Mesendoderm (in vitro differentiated cells): ENCODE results near the gene GLT1D1.

Source experiments
- DNase-seq: peaks from one replicate; pipeline ENCODE4 v3.0.0; 2013
- H2AK5ac ChIP-seq: 2 replicates; pipeline ENCODE4 v1.6.1; 2013; ENCODE audit warnings: low read length, inconsistent platforms
- H2BK120ac ChIP-seq: 2 replicates; pipeline ENCODE4 v1.6.1; 2013; ENCODE audit warnings: low read depth, mild to moderate bottlenecking, low read length, moderate library complexity, mixed read lengths
- H2BK15ac ChIP-seq: replicated peaks from 2 replicates; pipeline ENCODE4 v1.6.1; 2013; ENCODE audit warnings: low read depth, mild to moderate bottlenecking, moderate library complexity
- H2BK5ac ChIP-seq: 2 replicates; pipeline ENCODE4 v1.6.1; 2013; ENCODE audit warnings: low read length, inconsistent platforms
- H3K18ac ChIP-seq: 2 replicates; pipeline ENCODE4 v1.6.1; 2013; ENCODE audit warnings: mild to moderate bottlenecking, low read length, mixed read lengths
- H3K23ac ChIP-seq: one replicate; pipeline ENCODE4 v1.6.1; 2013; ENCODE audit warnings: low read length
- H3K27ac ChIP-seq: 2 replicates; pipeline ENCODE4 v1.5.1; 2013; ENCODE audit warnings: low read depth, mild to moderate bottlenecking, inconsistent platforms, low read length, moderate library complexity
- H3K27me3 ChIP-seq: 2 replicates; pipeline ENCODE4 v1.6.1; 2013; ENCODE audit warnings: low read length, control low read depth, mild to moderate bottlenecking, inconsistent platforms; ENCODE audit not compliant: insufficient read depth, poor library complexity
- H3K36me3 ChIP-seq: 2 replicates; pipeline ENCODE4 v1.6.1; 2013; ENCODE audit warnings: low read length, inconsistent platforms; ENCODE audit not compliant: control insufficient read depth, insufficient read depth
- H3K4ac ChIP-seq: one replicate; pipeline ENCODE4 v1.6.1; 2013; ENCODE audit warnings: low read depth, mild to moderate bottlenecking, low read length, moderate library complexity
- H3K4me1 ChIP-seq: 2 replicates; pipeline ENCODE4 v1.6.1; 2013; ENCODE audit warnings: low read depth, low read length, inconsistent platforms; ENCODE audit not compliant: control insufficient read depth
- H3K4me2 ChIP-seq: 2 replicates; pipeline ENCODE4 v1.6.1; 2013; ENCODE audit warnings: low read length
- H3K4me3 ChIP-seq: 2 replicates; pipeline ENCODE4 v1.5.1; 2013; ENCODE audit warnings: mild to moderate bottlenecking, low read length
- H3K56ac ChIP-seq: one replicate; pipeline ENCODE4 v1.6.1; 2013; ENCODE audit warnings: low read length
- H3K79me1 ChIP-seq: 2 replicates; pipeline ENCODE4 v1.6.1; 2013; ENCODE audit warnings: low read length, inconsistent platforms
- H3K79me2 ChIP-seq: 2 replicates; pipeline ENCODE4 v1.6.1; 2013; ENCODE audit warnings: mild to moderate bottlenecking, low read length; ENCODE audit not compliant: control insufficient read depth, insufficient read depth
- H3K9ac ChIP-seq: 2 replicates; pipeline ENCODE4 v1.6.1; 2013; ENCODE audit warnings: low read length, inconsistent platforms
- H4K5ac ChIP-seq: one replicate; pipeline ENCODE4 v1.6.1; 2013; ENCODE audit warnings: low read length
- H4K8ac ChIP-seq: one replicate; pipeline ENCODE4 v1.6.1; 2013; ENCODE audit warnings: low read depth, mild to moderate bottlenecking, control low read depth, low read length, moderate library complexity
- WGBS: extraction: QIAGEN DNeasy Blood & Tissue Kit; methylation state at CpG from one replicate; pipeline ENCODE4 v1.1.7; 2013; ENCODE audit warnings: low lambda C conversion rate, missing lambda C conversion rate; ENCODE audit not compliant: insufficient coverage; ENCODE audit errors: extremely low coverage; 5-methylcytosine and 5-hydroxymethylcytosine counted together

Gene GLT1D1

GRCh38 chr12:128949086-128949485, 95.8 kb downstream of the GLT1D1 start:
- no peak for DNase-seq
- Histone ChIP-seq H3K4me1 (no peaks in the 10 kb centered on the region), H3K79me1 (no peaks in the 10 kb centered on the region), H3K27ac (no peak overlapping the region), H4K8ac (no peak overlapping the region), H3K27me3 (no peaks in the 10 kb centered on the region), H3K4me2 (no peak overlapping the region), H3K36me3 (no peaks in the 10 kb centered on the region), H3K18ac (no peak overlapping the region), H4K5ac (no peak overlapping the region), H2BK5ac (no peak overlapping the region), H2AK5ac (no peak overlapping the region), H3K79me2 (no peaks in the 10 kb centered on the region), H3K4me3 (no peak overlapping the region), H3K9ac (no peak overlapping the region), H3K56ac (no peak overlapping the region), H2BK120ac (no peak overlapping the region), H3K23ac (no peak overlapping the region), H3K4ac (no peak overlapping the region), H2BK15ac (no peak overlapping the region)
- WGBS = no CpG with 5 or more reads among the region's 5 CpGs

- no peak overlapping the region for H3K4me2 ChIP-seq
- no peaks in the 10 kb centered on the region for H3K79me2 ChIP-seq
- DNase-seq = no peak
- H3K4me1 ChIP-seq = no peaks in the 10 kb centered on the region
- H4K8ac ChIP-seq = no peak overlapping the region
- H2AK5ac ChIP-seq = no peak overlapping the region
- no peak overlapping the region for H3K27ac ChIP-seq
- WGBS = no CpG with 5 or more reads among the region's 13 CpGs
- H3K4me3 ChIP-seq = no peak overlapping the region
- H3K79me1 ChIP-seq = no peaks in the 10 kb centered on the region
- H2BK5ac ChIP-seq = no peak overlapping the region
- no peak overlapping the region for H3K9ac ChIP-seq
- H3K27me3 ChIP-seq = no peaks in the 10 kb centered on the region
- H3K4ac ChIP-seq = no peak overlapping the region
- no peak overlapping the region for H2BK15ac ChIP-seq
- peak overlapping the region; percentile 36 for H3K23ac ChIP-seq
- no peaks in the 10 kb centered on the region for H3K36me3 ChIP-seq
- H2BK120ac ChIP-seq = no peak overlapping the region
- no peak overlapping the region for H4K5ac ChIP-seq
- no peak overlapping the region for H3K18ac ChIP-seq
- H3K56ac ChIP-seq = no peak overlapping the region
These were observed 98.2 kb downstream of the GLT1D1 start for GRCh38 chr12:128951448-128951847.

- no peak overlapping the region for H3K18ac ChIP-seq
- H3K56ac ChIP-seq = no peak overlapping the region
- H3K23ac ChIP-seq = no peak overlapping the region
- H4K8ac ChIP-seq = no peak overlapping the region
- H3K4me1 ChIP-seq = peaks cover 3% of the 10 kb centered on the region
- H2AK5ac ChIP-seq = no peak overlapping the region
- no peak overlapping the region for H3K4me2 ChIP-seq
- no peak overlapping the region for H3K9ac ChIP-seq
- no peaks in the 10 kb centered on the region for H3K79me1 ChIP-seq
- no CpG with 5 or more reads among the region's 7 CpGs for WGBS
- H3K36me3 ChIP-seq = no peaks in the 10 kb centered on the region
- H3K4ac ChIP-seq = no peak overlapping the region
- no peak overlapping the region for H4K5ac ChIP-seq
- DNase-seq = no peak
- H3K27ac ChIP-seq = no peak overlapping the region
- no peaks in the 10 kb centered on the region for H3K79me2 ChIP-seq
- H3K27me3 ChIP-seq = no peaks in the 10 kb centered on the region
- H2BK5ac ChIP-seq = no peak overlapping the region
- H2BK15ac ChIP-seq = no peak overlapping the region
- H3K4me3 ChIP-seq = no peak overlapping the region
- no peak overlapping the region for H2BK120ac ChIP-seq
These were observed 103.5 kb downstream of the GLT1D1 start for GRCh38 chr12:128956755-128957154.

GRCh38 chr12:128959901-128960300, 106.6 kb downstream of the GLT1D1 start:
- H2BK5ac ChIP-seq = no peak overlapping the region

GRCh38 chr12:128961308-128961902, 108.1 kb downstream of the GLT1D1 start:
- Histone ChIP-seq H3K27ac (no peak overlapping the region), H3K18ac (no peak overlapping the region), H3K79me2 (no peaks in the 10 kb centered on the region), H3K4me2 (no peak overlapping the region), H3K9ac (no peak overlapping the region), H3K27me3 (no peaks in the 10 kb centered on the region), H4K5ac (no peak overlapping the region), H2BK15ac (no peak overlapping the region), H2BK5ac (no peak overlapping the region), H3K4me3 (no peak overlapping the region), H3K36me3 (no peaks in the 10 kb centered on the region), H3K4ac (no peak overlapping the region), H2AK5ac (no peak overlapping the region), H3K4me1 (peaks cover 3% of the 10 kb centered on the region), H4K8ac (no peak overlapping the region), H2BK120ac (no peak overlapping the region), H3K56ac (no peak overlapping the region), H3K23ac (no peak overlapping the region), H3K79me1 (no peaks in the 10 kb centered on the region)
- no CpG with 5 or more reads among the region's 8 CpGs for WGBS
- DNase-seq = no peak

More at GRCh38 chr12:128959901-128960300, 106.6 kb downstream of the GLT1D1 start:
- Histone ChIP-seq H3K27me3 (no peaks in the 10 kb centered on the region), H3K36me3 (no peaks in the 10 kb centered on the region), H3K4ac (no peak overlapping the region), H4K8ac (no peak overlapping the region), H3K27ac (no peak overlapping the region), H3K4me2 (no peak overlapping the region), H3K79me2 (no peaks in the 10 kb centered on the region), H4K5ac (no peak overlapping the region), H3K79me1 (no peaks in the 10 kb centered on the region), H2BK120ac (no peak overlapping the region), H3K4me1 (peaks cover 3% of the 10 kb centered on the region), H3K4me3 (no peak overlapping the region), H2AK5ac (no peak overlapping the region), H3K56ac (no peak overlapping the region), H3K23ac (no peak overlapping the region), H3K18ac (no peak overlapping the region), H2BK15ac (no peak overlapping the region), H3K9ac (no peak overlapping the region)
- WGBS = no CpG with 5 or more reads among the region's 16 CpGs
- DNase-seq = no peak

- no peak overlapping the region for H3K27ac ChIP-seq
- H3K23ac ChIP-seq = no peak overlapping the region
- no peak overlapping the region for H3K18ac ChIP-seq
- no peak overlapping the region for H3K4ac ChIP-seq
- H2BK120ac ChIP-seq = no peak overlapping the region
- H3K79me2 ChIP-seq = no peaks in the 10 kb centered on the region
- H4K5ac ChIP-seq = no peak overlapping the region
- no peaks in the 10 kb centered on the region for H3K36me3 ChIP-seq
- DNase-seq = no peak
- no peak overlapping the region for H3K4me3 ChIP-seq
- H3K4me2 ChIP-seq = no peak overlapping the region
- no peak overlapping the region for H4K8ac ChIP-seq
- H3K79me1 ChIP-seq = no peaks in the 10 kb centered on the region
- H3K4me1 ChIP-seq = peaks cover 3% of the 10 kb centered on the region
- H3K27me3 ChIP-seq = no peaks in the 10 kb centered on the region
- no peak overlapping the region for H3K9ac ChIP-seq
- H2BK5ac ChIP-seq = no peak overlapping the region
- H2AK5ac ChIP-seq = no peak overlapping the region
- WGBS = no CpG with 5 or more reads among the region's 11 CpGs
- no peak overlapping the region for H2BK15ac ChIP-seq
- no peak overlapping the region for H3K56ac ChIP-seq
These were observed 108.7 kb downstream of the GLT1D1 start for GRCh38 chr12:128961957-128962356.
